NCI-H524 (cell line): ENCODE results near the gene GALNT15.

Source experiments
- DNase-seq, 2 experiments: peaks; one replicate each; lab custom pipeline; 2025; lab: John Stamatoyannopoulos, UW

The GALNT15 gene

DNA sequence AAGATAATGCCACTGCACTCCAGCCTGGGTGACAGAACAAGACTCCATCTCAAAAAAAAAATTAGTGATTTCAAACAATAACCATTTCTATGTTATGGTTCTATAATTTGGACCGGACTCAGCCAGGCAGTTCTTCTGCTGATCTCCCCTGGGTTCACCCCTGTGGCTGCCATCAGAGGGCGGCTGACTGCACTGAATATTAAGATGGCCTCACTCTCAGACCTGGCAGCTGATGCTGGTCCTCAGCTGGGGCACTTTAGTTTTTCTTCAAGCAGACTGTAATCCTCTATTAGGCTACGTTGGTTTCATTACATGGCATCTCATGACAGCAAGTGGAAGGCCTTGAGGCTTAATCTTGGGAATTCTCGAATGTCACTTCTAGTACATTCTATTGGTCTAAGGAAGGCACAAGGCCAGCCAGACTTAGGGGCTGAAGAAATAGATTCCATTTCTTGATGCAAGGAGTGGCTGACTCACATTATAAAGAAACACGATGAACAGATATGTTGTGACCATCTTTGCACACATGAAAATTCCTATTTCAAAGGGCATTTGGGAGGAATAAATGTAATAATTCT lies 12.8 kb downstream of the GALNT15 start:
- DNase-seq = peak in 1 of 2 experiments; percentile 34

DNA sequence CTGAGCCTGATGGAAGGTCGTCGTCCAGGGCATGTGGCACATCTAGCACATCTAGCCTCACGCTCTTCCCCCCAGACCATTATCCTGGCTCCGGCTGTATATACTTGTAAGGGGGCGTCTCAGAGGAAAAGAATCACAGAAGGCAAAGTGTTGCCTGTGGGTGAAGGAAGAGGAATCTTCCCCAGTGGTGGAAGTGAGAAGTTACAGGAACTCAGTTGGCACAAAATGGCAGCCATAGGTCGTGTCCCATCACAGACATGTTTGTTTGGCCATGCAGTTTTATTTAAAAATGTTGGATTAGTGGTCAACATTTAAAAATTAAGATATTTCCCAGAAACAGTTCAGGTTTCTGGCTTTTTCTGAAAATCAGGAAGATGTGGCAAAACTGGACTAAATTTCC lies 13.6 kb downstream of the GALNT15 start:
- DNase-seq = no peak

DNA sequence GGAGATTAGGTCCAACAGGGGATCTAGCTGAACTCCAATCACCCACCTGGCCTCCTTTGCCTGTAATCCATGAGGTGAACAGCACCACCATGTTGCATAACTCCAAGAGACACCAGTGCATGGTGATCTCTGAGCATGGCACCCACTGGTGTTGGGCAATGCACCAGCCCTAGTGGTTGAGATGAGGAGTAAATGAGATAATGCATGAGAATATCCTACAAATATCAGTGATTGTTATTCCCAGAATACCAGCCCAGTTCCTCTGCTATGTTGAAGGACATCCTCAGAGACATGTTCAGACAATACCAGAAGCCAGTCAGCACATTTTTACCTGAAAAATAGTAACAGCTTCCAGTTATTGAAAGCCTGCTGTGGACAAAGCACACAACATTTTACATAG lies 14.7 kb downstream of the GALNT15 start:
- DNase-seq = no peak

DNA sequence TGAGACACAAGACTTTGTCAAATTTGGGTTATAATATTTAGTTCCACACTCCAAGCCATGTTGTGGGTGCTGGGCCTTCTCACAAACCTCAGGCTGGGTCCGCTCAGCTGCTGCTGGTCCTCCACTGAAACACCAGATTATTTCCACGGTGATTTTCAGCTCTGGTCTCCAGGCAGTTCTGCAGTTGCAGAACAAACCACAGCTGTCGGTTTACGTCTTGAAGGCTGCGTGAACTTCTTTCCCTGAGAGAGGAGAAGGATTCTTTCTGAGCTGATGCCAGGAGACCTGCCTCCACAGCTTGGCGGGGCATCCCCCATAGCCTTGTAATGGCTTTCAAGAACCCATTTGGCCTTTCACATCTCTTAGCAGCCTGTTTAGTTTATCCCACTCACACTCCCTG lies 16.2 kb downstream of the GALNT15 start:
- DNase-seq = no peak

DNA sequence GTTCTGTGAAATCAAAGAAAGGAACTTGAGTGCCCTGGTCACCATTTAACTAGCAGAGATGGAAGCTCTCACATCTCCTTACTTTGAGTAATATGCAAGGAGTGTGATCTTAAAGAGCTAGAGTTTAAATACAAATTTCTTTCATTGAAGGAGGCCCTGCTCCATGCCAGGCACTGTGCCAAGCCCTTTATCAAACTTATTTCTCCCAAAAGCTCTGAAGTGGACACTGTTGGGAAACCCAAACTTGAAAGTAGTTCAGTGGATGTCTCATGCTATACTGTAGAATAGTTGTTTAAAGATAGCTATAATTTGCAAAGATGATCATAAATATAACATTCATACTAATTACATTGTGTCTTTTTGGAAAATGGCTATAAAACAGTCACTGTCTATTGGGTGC lies 17.1 kb downstream of the GALNT15 start:
- no peak for DNase-seq

DNA sequence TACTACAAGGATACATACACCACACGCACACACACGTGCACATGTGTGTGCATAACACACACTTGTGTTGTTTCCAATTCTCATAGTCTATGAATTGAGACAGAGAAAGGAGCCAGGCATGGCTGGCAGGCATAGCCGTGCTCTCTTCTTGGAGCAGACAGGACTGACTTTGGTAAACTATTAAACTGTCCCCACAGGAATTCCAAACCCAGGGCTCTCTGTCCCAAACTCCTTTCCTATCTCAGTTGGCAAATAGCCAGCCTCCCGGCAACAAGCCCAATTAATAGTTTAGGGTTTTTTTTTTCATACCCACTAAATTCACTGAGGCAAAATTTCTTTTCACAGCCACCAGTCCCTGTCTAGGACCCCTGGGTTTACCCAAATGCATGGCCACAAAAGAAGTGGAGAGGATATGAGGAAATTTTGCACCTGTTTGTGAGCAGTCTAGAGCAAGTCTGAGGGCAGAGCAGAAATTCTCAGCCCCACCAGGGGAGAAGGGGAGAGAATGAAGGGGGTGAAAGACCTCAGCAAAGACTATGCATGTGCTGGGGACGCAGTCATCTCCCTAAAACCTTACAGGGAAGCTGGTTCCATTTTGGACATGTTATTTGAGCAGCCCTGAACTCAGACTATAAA lies 17.8 kb downstream of the GALNT15 start:
- DNase-seq = no peak

DNA sequence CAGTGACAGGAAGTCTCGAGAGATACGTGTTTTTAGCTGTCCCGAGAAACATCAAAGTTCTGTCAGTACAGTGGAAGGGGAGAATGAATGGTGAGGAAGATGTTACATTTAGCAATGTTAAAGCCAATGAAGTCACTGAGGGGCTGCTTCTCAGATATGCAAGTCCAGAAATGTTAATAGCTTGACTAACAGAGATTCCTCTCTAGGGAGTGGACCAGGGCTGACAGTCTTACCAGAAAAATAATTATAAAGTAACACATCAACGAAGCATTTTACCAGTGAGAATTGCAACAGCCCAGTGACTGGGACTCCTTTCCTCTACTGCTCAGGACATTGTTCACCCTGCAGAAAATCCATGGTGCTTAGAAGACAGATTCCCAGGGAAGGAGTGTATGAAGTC lies 23.9 kb downstream of the GALNT15 start:
- no peak for DNase-seq

DNA sequence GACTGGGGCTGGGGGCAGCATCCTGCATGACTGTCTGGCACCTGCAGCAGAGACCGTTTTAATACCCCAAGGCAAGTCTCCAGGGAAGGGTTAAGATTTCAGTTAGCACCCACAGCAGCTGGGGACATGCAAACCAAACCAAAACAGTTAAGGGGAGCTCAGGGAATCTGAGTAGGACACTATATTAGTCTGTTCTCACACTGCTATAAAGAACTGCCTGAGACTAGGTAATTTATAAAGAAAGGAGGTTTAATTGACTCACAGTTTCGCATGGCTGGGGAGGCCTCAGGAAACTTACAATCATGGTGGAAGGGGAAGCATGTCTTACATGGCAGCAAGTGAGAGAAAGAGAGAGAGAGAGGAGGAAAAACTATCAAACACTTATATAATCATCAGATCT lies 25.3 kb downstream of the GALNT15 start:
- no peak for DNase-seq

DNA sequence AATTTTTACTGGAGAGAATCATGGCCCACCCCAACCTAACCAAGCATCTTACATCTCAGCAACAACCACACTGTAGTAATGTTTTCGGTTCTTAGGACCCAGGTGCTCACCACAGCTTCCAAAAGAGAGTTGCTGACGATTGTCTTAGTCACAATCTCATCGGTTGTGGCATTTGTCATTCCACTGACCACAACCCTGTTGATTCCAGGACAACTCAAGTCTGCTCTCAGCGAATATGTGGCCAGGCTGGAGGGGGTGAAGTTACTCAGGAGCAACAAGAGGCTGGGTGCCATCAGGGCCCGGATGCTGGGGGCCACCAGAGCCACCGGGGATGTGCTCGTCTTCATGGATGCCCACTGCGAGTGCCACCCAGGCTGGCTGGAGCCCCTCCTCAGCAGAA lies 25.9 kb downstream of the GALNT15 start:
- DNase-seq = no peak

DNA sequence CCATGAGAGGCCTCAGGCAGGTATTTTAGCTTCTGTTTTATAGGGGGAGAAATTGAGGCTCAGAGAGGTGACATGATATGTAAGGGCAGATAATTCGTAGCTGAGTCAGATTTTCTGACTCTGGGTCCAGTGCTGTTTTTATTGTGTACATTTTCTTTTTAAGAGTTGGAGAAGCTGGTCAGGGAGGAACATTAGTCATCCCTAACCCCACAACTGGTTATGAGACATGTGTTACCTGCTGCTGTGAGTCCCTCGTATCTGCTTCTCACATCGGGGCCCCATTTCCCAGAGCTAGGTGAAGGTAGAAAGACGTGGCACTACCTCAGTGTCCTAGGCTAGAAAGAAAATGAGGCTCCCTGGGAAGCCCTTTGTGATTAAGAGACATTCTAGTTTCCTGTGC lies 28.6 kb downstream of the GALNT15 start:
- DNase-seq = no peak

DNA sequence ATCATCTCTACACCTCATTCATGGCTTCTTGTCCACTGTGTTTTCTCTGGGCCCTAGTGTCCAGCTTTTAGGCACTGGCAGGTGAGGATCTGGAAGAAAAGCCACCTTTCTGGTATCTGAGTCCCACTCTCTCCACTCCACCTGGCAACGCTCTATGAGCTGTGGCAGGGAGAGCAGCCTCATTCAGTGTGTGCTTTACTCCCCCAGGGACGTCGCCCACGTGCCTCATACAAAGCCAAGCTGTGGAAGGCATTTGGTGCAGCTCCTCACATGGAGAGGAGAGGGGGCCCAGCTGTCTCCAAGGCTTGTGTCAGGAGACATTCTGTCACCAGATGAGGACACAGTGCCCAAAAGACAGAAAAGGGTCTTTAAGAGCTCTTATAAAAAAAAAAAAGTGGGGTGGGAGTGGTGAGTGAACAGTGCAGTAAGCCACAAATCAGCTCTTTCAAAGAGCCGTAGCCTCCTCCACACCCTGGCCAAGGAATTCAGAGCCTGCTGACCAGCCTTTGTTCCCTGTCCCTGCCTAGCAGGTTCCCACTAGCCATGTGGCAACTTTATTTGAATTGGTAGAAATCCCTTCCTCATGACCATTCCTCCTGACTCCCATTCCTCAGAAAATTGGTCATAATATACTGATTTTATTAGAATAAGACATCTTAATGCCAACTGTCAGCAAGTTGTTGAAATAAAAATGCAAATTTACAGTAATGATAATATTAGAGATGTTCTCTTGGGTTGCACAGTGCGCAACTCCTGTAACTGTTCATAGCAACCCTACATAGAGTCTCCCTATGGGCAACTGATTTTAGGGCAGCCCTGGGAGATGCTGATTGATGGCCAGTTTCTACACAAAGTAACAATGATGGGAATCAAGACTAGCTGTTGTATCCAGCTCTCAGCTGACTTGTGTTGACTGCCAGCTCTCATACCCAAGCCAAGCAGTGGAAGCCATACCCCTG lies 29.5 kb downstream of the GALNT15 start:
- DNase-seq = peak; percentile 67 to 83

DNA sequence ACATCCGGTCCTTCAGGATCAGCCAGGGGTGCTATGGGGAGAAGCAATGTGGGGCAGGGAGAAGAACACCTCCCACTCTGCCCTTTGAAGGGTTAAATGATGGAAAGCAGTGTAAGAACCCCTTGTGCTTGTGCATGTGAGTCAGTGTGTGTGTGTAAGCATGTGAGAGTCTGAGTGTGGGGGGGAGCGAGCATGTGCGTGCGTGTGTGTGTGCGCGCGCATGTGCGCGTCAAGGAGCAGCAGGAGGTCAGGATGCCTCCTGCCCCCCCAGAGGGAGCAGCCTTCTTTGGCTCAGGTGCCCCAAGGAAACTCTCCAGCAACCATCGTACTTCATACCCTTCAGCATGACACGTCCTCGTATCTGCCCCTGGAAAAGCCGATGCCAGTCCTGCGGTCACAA lies 30.3 kb downstream of the GALNT15 start:
- no peak for DNase-seq

DNA sequence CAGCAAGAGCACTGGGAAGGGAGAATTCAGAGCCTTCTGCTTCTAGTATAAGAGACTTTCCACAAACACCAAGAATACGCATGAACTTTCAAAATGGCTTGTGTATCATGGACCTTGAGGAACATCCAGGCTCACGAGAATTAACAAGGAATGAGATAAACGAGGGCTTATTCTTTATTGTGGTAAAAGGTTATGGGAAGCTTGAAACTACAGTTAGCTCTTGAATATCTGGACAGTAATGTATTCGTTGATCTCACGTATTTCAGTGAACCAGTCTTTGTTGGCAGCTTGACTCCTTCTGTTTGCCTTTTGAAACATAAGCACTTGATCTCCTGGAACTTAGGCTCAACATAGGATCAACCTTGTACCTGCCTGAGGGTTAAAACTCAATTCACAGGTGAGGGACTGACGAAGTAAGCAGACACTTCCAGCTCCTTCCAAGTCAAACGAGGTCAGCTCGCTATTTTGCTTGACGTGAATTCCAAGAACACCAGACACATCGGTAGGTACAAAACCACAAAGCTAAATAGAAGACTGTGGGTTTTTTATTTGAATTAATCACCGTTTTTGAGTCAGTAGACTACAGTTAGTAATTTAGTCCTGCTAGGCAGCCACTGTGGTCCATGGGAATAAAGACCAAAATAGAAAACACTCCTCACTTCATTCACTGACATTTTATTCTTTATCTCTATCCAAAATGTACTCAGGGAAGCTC lies 30.8 kb downstream of the GALNT15 start:
- DNase-seq = no peak

DNA sequence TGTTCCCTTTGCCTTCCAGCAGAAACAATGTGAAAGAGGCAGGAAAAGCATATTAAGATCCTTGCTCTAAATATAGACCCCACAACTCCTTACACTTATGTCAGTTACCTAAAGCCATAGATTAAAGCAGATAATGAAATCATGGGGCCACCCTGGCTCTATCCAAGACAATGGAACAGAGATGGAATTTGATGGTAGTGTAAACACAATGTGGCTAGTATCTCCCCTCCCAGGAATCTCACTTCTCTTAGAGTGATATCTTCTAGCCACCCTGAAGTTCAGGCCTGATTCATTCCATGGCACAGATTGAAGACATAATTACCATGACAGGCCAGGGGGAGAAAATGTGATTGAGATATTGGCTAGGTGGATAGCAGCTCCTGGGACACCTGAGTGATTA lies 32.6 kb downstream of the GALNT15 start:
- no peak for DNase-seq

DNA sequence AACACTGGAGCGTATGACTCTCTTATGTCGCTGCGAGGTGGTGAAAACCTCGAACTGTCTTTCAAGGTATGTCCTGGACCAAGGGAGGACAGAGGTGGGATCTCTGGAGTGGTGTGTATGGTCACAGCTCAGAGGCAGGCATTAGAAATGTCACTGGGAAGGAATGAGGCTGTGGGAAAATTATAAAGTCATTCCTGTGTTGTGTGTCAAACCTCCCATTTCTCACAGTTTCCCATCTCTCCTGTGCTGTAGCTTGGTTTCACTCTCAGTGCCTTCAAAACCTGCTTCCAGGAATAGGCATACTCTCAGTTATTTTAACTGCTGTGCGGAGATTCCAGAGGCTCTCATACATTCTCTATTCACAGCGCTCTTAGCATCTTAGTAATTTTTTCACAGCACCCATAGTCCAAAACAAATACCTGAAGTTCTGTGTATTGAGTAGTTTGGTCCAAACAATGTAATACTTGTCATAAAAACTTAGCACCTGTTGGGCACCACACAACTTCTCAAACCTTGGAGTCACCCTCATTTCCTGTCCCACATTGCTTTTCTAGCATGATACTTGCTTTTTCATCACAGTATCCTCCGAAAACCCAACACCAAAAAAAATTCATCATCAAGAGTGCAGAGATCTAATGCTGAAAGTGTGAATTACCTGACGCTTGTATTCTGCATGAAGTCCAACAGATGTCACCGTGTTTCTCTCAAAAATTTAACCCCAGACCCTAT lies 36.9 kb downstream of the GALNT15 start:
- DNase-seq = peak in 1 of 2 experiments; percentile 15

DNA sequence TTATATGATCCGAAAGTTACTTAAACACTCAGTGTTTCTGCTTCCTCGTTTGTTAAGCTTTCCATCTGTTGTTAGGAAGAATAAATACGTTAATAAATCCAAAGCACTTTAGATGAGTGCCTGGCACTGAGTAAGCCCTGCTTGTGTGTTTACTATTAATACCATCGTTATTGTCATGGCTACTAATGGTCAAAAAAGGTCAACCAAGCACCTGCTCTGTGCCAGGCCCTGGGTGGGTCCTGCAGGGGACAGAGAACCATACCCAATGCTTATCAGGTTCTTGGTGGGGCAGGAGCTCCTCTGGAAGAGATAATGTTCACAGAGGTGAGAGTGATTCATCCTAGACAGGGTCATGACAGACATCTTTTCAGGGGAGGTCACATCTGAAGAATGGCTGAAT lies 39.9 kb downstream of the GALNT15 start:
- peak in 1 of 2 experiments; percentile 80 for DNase-seq

DNA sequence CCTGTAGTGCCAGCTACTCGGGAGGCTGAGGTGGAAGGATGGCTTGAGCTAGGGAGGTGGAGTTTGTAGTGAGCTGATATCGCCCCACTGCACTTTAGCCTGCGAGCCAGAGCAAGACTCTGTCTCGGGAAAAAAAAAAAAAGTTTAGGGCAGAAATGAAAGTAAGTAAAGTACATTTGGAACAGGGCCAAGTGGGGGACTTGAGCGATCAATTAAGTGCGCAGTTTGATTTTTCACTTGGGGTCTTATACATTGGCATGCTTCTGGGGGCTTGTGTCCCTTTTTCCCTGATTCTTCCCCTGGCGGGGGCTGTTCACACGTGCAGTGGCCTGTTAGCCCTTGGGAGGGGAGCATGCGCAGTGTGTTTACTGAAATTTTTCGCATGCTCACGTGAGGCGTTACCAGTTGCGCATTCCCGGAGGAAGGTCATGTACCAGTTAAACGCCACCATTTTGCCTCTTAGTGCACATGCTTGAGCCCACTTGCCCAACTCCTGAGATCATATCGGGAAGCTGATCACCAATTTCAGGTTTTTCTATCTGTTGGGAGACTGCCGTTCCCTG lies 42.0 kb downstream of the GALNT15 start:
- DNase-seq = no peak

DNA sequence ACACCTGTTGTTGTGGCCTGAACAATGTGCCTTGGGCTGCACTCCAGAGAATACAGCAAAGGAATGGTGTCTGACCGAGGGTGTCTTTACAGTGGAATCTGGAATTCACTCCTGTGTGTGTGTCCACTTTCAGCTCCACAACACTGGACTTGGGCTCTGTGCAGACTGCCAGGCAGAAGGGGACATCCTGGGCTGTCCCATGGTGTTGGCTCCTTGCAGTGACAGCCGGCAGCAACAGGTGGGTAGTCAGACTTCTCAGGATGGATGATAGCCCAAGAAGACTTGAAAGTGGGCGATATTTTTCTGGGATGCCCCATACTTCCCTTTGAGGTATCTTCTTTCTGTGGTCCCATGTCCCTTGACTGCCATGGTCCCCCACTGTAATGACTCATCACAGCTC lies 45.3 kb downstream of the GALNT15 start:
- no peak for DNase-seq

DNA sequence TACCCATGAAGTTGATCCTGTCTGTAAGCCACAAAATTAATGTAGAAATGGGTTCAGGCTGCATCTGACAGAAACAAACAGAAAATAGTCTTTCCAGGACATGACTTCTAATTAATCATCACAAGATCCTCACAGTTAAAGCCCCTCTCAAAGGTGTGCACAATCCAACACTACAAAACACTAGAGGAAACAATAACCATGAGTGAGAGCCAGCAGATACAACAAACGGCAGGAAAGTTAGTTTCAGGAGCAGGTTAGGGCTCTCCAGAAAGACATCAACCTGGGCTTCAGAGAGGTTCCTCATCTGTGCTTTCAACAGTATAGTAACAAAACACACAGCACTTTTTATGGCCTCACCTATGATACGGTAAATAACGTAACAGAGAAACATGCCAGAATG lies 47.5 kb downstream of the GALNT15 start:
- no peak for DNase-seq

DNA sequence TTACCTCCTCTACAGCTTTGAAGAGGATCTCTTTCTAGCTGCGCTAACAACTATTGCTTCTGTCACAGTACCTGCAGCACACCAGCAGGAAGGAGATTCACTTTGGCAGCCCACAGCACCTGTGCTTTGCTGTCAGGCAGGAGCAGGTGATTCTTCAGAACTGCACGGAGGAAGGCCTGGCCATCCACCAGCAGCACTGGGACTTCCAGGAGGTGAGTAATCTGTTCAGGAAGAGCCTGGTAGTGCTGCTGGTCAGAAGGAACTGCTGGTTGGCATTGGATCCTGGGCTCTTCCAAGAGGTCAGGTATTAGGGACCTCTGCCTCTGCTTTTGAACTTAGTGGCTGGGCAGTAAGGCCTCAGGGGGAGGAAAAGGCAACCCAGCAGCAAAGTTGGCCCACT lies 48.1 kb downstream of the GALNT15 start:
- no peak for DNase-seq

DNA sequence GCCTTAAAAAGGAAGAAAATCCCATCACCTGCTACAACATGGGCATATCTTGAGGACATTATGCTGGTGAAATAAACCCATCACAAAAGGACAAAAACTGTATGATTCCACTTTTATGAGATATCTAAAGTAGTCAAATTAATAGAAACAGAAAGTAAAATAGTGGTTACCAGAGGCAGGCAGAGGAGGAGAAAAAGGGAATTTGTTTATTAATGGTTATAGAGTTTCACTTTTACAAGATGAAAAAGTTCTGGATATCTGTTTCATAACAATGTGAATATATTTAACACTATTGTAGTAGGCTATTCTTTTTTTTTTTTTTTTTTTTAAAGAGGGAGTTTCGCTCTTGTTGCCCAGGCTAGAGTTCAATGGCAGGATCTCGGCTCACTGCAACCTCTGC lies 49.8 kb downstream of the GALNT15 start:
- no peak for DNase-seq
